GM12873 (cell line): ENCODE results near the gene SREK1.

Source experiments
- TF ChIP-seq, protein P1 (sequence below): IDR thresholded peaks from 2 replicates; pipeline ENCODE4 v1.5.1; 2012; ENCODE audit warnings: low read depth, mild to moderate bottlenecking, moderate library complexity, low read length, control low read depth; ENCODE audit not compliant: insufficient read depth; ENCODE audit errors: missing control alignments

The SREK1 gene

DNA sequence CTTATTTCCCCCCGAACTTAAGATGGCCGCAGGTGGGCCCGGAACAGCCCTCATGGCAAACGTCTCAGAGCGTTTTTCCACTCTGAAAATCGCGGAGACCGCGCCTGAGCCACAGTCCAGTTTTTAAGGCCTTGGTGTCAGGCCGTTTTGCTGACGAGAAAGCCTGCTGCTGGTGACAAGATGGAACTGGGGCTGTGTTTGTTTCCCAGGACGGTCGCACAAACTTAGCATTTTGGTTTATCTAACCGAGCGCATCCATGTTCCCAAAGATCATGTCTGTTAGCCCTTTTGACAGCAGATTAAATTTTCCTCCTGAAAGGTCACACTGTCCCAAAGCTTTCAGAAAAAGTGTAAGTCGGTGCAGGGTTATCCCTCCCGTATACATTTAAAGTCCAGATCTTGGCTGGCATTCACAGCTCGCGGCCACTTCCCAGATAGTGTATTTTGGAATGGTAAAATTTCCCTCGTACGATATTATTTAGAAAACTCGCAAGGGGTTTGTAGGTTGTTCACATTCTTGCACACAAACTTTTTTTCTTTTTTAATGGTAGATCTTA, 812 bp downstream of the SREK1 start:
- TF ChIP-seq, protein P1, sequence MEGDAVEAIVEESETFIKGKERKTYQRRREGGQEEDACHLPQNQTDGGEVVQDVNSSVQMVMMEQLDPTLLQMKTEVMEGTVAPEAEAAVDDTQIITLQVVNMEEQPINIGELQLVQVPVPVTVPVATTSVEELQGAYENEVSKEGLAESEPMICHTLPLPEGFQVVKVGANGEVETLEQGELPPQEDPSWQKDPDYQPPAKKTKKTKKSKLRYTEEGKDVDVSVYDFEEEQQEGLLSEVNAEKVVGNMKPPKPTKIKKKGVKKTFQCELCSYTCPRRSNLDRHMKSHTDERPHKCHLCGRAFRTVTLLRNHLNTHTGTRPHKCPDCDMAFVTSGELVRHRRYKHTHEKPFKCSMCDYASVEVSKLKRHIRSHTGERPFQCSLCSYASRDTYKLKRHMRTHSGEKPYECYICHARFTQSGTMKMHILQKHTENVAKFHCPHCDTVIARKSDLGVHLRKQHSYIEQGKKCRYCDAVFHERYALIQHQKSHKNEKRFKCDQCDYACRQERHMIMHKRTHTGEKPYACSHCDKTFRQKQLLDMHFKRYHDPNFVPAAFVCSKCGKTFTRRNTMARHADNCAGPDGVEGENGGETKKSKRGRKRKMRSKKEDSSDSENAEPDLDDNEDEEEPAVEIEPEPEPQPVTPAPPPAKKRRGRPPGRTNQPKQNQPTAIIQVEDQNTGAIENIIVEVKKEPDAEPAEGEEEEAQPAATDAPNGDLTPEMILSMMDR = no peak

DNA sequence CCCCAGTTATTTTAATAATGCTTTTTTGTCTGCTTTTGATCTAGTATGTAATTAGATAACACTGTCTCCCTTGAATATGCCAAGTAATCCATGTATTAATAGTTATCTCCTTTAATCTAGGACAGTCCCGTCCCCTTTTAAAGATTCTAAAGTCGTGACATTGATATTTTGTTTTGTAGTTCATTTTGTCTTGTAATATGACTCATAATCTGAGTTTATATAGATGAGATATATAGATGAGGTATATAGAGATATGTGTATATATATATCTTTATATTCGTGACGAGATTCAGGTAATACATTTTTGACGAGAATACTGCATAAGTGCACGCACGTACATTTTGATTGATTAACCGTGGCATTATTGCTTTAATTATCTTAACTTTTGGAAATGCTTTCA, 1.6 kb downstream of the SREK1 start:
- TF ChIP-seq, protein P1 = no peak

DNA sequence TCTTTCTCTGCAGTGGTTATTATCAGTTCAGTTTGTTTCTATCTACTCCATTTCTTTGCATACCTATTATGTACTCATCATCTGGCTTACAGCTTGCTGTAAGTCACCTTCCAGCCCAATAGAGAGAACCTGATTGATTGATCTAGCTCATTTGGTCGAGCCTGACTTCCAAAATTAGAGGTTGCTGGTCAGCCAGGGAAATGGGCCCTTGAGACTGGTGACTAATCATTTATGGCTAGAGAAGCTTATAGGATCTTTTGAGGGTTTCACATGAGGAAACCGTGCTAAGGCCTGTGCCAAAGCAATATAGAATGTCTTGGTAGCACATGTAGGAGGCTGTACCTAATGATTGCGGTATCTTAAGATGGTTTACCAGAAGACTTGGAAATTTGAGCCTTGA, 5.8 kb downstream of the SREK1 start:
- TF ChIP-seq, protein P1 = no peak

DNA sequence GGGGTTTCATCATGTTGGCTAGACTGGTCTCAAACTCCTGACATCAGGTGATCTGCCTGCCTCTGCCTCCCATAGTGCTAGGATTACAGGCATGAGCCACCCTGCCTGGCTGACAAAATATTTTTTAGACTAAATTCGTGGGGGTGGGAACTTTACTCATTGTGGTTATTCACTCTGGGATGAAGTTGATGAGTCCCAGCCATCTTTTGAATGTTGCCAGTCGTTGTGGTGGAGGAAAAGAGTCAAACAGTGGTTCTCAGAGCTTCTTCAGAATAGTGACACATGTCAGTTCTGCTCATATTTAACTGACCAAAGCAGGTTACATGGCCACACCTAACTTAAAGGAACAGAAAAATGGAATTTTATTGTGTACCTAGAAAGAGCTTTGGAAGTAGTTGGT, 6.9 kb downstream of the SREK1 start:
- TF ChIP-seq, protein P1 = no peak

DNA sequence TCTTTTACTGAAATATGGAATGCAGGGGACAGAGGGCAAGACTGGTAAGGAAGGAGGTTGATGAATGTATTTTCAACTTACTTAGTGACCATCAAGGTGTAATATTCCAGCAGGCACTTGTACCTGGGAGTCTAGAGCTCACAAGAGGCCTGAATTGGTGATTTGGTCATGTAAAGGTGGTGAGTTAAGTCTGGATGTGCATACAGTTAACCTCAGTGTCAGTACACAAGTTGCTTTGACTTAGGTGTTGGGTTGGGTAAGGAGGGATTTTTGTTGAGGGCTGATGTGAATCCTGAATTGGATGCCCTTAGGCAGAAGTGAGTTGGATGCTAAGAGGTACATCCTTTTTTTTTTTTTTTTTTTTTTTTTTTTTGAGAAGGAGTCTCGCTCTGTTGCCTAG, 7.4 kb downstream of the SREK1 start:
- TF ChIP-seq, protein P1 = no peak

DNA sequence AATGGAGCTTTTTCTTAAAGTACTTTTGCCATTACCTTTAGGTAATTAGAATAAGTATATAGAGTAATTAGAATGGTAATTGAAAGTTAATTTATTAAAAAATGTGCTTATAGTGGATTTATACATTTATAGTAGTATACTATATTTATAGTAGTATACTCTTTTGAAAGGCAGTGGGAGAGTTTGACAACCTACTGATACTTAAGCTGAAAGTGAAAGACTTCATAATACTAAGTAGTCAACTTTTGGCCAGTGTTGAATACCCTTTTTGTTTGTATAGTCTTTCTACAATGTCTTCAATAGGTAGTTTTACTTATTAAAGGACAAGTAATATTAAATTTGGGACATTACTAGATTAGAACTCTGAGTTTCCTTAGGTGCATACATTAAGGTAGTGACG, 12.9 kb downstream of the SREK1 start:
- TF ChIP-seq, protein P1 = no peak

DNA sequence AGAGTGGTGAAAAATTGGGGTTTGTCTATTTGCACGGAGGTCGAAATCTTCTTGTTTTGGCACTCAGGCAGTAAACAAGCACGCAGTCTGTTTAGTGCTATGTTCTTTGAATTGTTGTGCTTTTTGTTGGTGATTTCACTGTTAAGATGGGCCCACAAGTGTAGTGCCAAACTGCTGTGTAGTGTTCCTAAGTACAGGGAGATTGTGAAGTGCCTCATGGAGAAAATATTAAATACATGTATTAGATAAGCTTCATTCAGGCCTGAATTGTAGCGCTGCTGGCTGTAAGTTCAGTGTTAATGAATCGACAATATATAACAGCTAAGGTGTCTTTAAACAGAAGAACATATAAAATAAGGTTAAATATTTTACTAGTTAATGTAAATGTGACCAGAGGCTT, 17.3 kb downstream of the SREK1 start:
- TF ChIP-seq, protein P1 = no peak
